Brain microvascular endothelial cell (primary cell): ENCODE results near the gene DHFR.

Source experiments
- DNase-seq: peaks from one replicate; pipeline ENCODE4 v3.0.0-alpha.2; 2020
- H3K27ac ChIP-seq: fragments of 250-450 bp; sonication (Bioruptor Pico); 2 replicates; pipeline ENCODE4 v1.5.1; 2020; ENCODE audit warnings: mild to moderate bottlenecking, moderate library complexity
- H3K27me3 ChIP-seq: fragments of 250-450 bp; sonication (Bioruptor Pico); replicated peaks from 2 replicates; pipeline ENCODE4 v1.5.1; 2020; ENCODE audit warnings: mild to moderate bottlenecking
- H3K36me3 ChIP-seq: fragments of 250-450 bp; sonication (Bioruptor Pico); replicated peaks from 2 replicates; pipeline ENCODE4 v1.5.1; 2020; ENCODE audit warnings: mild to moderate bottlenecking
- H3K4me3 ChIP-seq: 2 replicates; pipeline ENCODE4 v1.5.1; 2011; ENCODE audit warnings: low read depth, mild to moderate bottlenecking, control low read depth, low read length, moderate library complexity
- CTCF ChIP-seq: IDR thresholded peaks from 2 replicates; pipeline ENCODE4 v1.5.1; 2011; ENCODE audit warnings: low read depth, mild to moderate bottlenecking, moderate library complexity, low read length, control low read depth, inconsistent platforms; ENCODE audit errors: missing control alignments
- in situ Hi-C: cut with HindIII; loops from 2 replicates; pipeline ENCODE4 v1.10.0; 2017; ENCODE audit warnings: low sequenced_read_pairs, low pct_ligation_motif_present

DHFR gene

GRCh38 chr5:80620211-80620610 lies 34.6 kb downstream of the DHFR start:
- in situ Hi-C loops: no loop called here
- no peaks in the 10 kb centered on the region for H3K27me3 ChIP-seq
- TF ChIP-seq CTCF: no peak
- H3K36me3 ChIP-seq: no peaks in the 10 kb centered on the region
- H3K27ac ChIP-seq: no peak overlapping the region
- peak; percentile 53 for DNase-seq
- H3K4me3 ChIP-seq: no peak overlapping the region

- no peaks in the 10 kb centered on the region for H3K27me3 ChIP-seq
- in situ Hi-C loops: no loop called here
- no peak for TF ChIP-seq CTCF
- no peak overlapping the region for H3K4me3 ChIP-seq
- no peak for DNase-seq
- H3K36me3 ChIP-seq: no peaks in the 10 kb centered on the region
- no peak overlapping the region for H3K27ac ChIP-seq
Measured at GRCh38 chr5:80619086-80619485, 35.7 kb downstream of the DHFR start.

GRCh38 chr5:80618438-80618837 lies 36.3 kb downstream of the DHFR start:
- in situ Hi-C loops: no loop called here
- no peak for TF ChIP-seq CTCF
- H3K4me3 ChIP-seq: no peak overlapping the region
- no peak for DNase-seq
- H3K27ac ChIP-seq: no peak overlapping the region
- H3K27me3 ChIP-seq: no peaks in the 10 kb centered on the region
- H3K36me3 ChIP-seq: no peaks in the 10 kb centered on the region

- TF ChIP-seq CTCF: no peak
- Histone ChIP-seq H3K36me3 (no peaks in the 10 kb centered on the region), H3K27me3 (no peaks in the 10 kb centered on the region), H3K27ac (no peak overlapping the region), H3K4me3 (no peak overlapping the region)
- in situ Hi-C loops: no loop called here
- DNase-seq: no peak
Measured at GRCh38 chr5:80615266-80615914, 39.4 kb downstream of the DHFR start.

DNA sequence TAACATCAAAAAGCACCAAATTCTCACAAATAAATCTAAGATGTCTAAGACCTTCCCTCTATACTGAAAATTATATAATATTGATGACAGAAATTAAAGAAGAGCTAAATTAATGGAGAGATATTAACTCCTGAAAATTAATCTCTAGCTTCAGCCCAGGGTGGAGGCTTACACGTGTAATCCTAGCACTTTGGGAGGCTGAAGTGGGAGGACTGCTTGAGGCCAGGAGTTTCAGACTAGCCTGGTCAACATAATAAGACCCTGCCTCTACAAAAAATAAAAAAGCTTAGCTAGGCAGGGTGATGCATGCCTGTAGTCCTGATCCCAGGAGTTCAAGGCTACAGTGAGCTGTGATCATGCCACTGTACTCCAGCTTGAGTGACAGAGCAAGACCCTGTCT lies 45.1 kb downstream of the DHFR start:
- H3K36me3 ChIP-seq: no peaks in the 10 kb centered on the region
- no peaks in the 10 kb centered on the region for H3K27me3 ChIP-seq
- in situ Hi-C loops: no loop called here
- no peak overlapping the region for H3K27ac ChIP-seq
- DNase-seq: no peak
- no peak for TF ChIP-seq CTCF
- H3K4me3 ChIP-seq: no peak overlapping the region

- no peak for DNase-seq
- H3K27ac ChIP-seq: no peak overlapping the region
- in situ Hi-C loops: no loop called here
- no peaks in the 10 kb centered on the region for H3K27me3 ChIP-seq
- H3K36me3 ChIP-seq: no peaks in the 10 kb centered on the region
- H3K4me3 ChIP-seq: no peak overlapping the region
- no peak for TF ChIP-seq CTCF
Measured at GRCh38 chr5:80608731-80609130, 46.1 kb downstream of the DHFR start.
